Fibroblast of lung (primary cell): Measurements from ENCODE around the gene CDK7.

ENCODE experiments used
- CTCF ChIP-seq, 2 donors: IDR thresholded peaks in 1 of 2; conservative IDR thresholded peaks in 1 of 2; 1 replicate in 1 of 2; 2 replicates in 1 of 2; pipeline ENCODE4 v1.5.1; 2011 to 2012; ENCODE audit warnings: low read length in 2 of 2, control low read depth in 1 of 2, inconsistent platforms in 1 of 2, low read depth in 1 of 2, mild to moderate bottlenecking in 1 of 2
- EZH2 ChIP-seq: IDR thresholded peaks from 2 replicates; pipeline ENCODE4 v1.5.1; 2012; ENCODE audit warnings: low read length, control low read depth, mild to moderate bottlenecking; ENCODE audit errors: missing control alignments

- TF ChIP-seq CTCF (conservative IDR thresholded peaks at IDR 0.05 in 1 of 2, IDR thresholded peaks at IDR 0.05 in 1 of 2; ENCODE audit: low read depth in 1 of 2, low read length in 2 of 2), result no peak
- no peak for TF ChIP-seq EZH2
These were observed 4.5 kb upstream of the CDK7 start for GRCh38 chr5:69230181-69230580.
